GOT3 (cell line): ENCODE measurements around the gene TMEM40.
"Not testable (repeated sequence)": the region's sequence is repeated elsewhere in the genome, so short reads cannot be mapped to it uniquely, and the experiment has no call there.

Experiments
- DNase-seq: peaks from one replicate; lab custom pipeline; 2025; ENCODE audit warnings: mixed read lengths; lab: John Stamatoyannopoulos, UW

The TMEM40 gene, protein sequence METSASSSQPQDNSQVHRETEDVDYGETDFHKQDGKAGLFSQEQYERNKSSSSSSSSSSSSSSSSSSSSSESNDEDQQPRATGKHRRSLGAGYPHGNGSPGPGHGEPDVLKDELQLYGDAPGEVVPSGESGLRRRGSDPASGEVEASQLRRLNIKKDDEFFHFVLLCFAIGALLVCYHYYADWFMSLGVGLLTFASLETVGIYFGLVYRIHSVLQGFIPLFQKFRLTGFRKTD

DNA sequence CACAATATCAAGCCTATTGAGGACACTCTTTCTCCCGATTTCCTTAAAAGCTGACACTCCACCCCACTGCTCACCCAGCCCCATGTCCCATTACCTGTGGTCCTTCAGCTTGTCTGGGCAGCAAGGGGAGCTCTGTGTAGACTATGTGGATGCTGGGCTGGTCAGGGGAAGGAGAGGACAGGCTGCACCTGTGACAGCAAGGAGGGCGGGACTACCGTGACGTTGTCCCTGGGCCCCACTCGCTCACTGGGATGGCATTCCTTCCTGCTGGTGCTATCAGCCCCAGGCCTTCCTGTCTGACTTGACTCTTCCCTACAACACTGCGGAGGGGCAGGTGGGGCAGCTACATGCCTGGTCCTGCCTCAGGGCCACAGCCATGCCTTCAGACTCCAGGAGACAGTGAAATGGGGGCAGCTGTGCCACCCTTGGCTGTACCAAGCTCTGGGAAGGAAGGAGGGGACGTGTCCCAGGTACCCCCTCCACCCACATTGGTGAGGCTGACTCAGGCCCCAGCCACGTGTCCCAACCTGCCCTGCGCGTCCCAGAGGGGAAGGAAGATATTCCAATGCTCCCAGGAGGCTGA lies at the start of gene TMEM40:
TSS of gene TMEM40 (minus strand) at position 163 of the 583 bp plus-strand sequence. CDS start 9,427 bp downstream, outside the sequence.
- DNase-seq: no peak

DNA sequence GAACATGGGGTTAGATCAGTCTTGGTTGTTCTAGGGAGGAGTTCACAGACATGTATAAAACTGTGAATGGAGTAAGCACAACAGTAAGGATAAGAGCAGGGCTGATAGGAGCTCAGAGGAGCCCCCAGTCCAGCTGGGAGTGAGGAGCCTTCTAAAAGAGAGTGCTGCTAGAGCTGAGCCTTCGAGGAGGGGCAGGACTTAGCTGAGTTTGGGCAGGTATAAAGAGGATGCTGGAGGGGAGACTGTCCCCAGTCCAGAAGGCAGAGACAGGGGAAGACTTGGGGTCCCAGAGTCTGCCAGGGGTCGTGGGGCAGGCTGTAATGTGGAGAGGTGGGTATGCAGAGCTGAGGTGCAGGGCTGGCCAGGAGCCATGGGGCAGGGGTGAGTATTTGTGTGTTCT lies 49.5 kb upstream of the TMEM40 start:
- no peak for DNase-seq

DNA sequence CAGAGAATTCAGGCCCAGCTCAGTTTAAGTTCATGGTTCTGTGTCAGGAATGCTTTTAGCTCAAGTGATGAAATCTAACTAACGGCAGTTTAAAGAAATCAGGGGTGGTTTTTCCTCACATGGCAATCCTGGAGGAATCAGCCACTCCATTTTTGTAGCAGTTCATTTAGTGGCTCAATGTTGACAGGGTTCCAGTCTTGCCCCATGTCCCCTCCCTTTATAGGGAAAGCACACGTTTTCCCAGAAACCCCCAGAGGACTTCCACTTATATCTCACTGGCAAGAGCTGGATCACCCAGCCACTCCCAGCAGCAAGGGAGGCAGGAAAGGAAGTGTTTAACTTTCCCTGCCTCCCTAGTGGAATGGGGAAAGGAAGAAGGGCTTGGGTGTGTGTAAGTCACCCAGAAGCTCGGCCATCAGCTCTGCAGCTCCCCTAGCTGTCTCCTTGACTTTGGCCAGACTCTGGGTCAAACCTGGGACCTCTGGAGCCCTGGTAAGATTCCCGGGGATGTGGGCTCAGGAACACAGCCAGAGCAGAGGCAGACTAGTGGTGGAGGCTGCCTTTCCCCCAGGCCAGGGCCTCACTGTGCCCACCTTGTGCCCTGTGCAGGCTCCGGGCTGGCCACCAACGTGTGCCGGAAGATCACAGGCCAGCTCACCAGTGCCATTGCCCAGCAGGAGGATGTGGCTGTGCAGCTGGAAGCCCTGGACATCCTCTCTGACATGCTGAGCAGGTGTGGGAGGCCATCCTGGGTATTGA lies 48.7 kb upstream of the TMEM40 start:
- DNase-seq: no peak

DNA sequence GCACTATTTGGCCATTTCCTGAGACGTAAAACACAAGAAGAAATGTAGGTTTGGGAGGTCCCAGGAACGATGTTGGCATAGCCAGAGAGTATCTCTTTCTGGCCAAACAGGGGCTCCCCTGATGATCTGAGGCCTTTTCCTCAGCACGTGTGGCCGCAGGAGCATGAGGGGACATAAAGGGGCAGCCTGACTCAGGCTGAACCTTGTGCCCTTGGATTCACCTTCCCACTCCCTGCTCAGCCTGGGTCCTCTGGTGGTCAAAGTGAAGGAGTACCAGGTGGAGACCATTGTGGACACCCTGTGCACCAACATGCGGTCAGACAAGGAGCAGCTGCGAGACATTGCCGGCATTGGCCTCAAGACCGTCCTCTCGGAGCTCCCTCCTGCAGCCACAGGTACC lies 48.0 kb upstream of the TMEM40 start:
- no peak for DNase-seq

DNA sequence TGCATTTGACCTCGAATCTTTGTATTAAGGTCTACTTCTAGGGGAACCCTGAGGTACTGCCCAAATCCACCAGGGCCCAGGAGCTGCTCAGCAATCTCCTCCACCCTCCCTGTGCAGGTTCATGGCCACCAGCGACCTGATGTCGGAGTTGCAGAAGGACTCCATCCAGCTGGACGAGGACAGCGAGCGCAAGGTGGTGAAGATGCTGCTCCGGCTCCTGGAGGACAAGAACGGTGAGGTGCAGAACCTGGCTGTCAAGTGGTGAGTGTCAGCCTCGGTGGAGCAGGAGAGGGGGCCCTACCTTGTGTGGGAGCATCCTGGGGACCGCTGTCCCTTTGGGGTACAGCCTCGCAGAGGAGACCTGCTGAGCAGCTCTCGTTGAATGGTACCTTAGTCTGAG lies 44.3 kb upstream of the TMEM40 start:
- no peak for DNase-seq

DNA sequence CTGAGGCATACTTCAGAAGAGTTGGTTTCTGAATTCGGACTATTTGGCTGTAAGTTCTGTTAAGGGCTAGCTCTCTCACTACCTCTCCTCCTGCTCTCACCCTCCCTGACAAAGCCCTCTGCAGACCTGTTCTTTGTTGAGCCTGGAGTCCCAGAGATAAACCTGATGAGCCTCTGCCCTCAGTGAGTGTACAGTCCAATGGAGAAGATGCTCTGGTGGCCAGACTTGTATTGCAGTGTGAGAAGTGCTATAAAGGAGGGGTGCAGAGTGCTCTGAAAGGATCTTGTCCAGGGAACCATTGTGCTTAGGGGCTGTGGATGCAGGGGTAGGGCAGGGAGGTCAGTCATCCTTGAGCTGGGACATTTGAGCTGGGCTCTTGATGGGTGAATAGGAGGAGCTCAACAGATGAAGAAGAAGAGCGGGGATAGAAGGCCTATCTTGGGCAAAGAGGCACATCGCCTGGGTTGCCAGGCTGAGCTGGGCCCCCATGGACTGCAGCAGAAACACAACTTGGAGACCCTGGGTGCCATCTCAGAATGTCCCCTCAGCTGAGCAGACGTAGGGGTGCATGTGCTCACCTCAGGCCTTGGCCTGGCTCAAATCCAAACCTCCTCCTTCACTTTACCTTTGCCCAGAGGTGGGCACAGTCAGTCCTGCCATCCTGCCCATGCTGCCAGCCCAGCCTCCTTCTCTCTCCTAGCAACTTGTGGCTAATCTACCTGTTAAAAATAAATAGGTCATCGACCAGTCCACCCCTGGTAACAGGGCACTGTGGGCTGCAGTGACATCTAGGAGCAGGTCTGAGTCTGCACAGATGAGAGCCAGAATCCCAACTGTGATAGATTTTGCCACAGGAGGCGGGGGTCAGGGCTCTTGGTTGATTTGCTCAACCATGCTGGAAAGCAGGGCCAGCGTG lies 40.7 kb upstream of the TMEM40 start:
- no peak for DNase-seq

DNA sequence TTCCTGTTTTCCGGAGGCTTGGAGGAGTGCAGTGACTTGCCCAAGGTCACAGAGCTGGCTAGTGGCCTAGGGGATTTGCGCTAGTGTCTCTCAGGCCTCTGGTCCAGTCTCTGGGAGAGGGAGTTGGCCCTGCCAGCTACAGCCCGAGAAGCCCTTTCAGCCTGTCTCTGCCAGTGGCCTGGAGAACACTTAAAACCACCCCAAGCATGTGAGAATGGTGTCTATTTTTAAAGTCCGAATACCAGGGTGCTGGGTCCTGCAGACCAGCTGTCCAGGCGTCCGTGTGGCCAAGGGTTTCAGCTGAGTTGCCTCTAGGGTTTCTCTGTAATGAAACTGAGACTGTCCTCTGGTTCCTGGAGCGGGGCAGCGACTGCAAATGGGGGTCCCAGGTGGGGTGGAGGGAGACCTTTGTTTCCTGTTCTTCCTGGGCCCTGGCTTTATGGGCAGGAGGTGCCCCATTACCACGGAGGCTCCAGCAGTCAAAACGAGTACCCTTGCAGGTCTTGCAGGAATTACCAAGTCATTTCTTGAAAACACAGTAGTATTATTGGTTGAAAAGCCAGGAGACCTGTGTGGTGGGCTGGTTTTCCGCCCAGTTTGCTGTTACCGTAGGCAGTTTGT lies 39.6 kb upstream of the TMEM40 start:
- no peak for DNase-seq

DNA sequence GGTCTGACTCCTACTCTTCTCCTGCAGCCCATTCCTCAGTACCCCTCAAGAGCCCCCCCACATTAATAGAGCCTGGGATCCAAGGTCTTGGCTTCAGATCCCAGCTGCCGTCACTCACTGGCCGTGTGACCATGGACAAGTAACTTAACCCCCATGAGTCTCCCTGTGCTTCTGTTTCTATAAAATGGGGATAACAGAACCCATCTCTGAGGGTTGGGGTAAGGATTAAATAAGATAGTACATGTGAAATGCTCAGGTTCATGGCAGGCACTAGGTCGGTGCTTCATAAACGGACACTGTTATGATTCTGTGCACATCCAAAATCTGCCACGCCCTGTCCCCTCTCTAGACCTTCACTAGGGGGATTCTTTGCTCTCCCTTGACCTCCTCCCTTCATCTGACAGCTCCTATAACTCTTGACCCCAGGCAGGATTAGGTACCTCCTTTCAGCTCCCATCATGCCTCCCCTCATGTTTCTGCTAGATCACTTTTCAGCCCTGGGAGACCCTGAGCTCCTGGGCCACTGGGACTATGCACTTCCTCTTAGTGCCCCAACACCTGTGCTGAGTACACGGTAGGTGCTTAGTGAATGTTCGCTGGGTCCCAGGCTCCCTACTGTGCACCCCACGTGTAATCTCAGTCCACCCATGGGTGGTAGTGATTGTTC lies 39.0 kb upstream of the TMEM40 start:
- no peak for DNase-seq

DNA sequence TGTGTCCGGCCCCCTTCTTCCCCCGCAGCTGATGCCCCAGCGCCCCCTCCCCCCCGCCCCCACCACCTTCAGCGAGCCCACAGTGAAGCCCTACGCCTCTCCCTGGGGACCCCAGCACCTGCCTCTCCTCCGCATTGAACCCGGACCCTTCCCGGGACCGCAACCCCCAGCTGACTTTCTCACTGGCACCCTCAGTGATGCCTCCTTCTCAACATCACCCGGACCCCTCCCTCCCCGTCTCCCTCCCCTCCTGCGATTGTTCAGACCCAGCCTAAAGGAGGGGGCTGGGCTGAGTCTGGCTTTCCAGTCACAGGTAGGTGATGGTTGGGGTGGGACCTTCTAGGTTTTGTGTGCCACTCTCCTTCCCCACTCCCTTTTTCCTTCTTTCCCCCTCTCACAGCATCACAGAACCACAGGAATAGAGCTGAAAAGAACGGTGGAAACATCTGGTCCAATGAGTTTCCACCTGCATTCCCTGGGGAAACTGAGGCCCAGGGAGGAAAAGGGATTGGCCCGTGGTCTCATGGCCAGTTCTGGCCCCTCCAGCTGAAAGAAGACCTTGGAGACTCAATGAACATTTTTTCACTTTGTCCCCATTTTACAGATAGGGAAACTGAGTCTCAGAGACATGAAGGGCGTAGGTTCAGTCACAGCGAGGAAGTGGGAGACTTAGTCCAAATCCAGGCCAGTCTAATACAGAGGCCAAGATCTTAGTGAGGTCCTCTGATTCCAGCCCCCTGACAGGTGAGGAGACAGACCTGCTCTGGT lies 38.2 kb upstream of the TMEM40 start:
- no peak for DNase-seq

DNA sequence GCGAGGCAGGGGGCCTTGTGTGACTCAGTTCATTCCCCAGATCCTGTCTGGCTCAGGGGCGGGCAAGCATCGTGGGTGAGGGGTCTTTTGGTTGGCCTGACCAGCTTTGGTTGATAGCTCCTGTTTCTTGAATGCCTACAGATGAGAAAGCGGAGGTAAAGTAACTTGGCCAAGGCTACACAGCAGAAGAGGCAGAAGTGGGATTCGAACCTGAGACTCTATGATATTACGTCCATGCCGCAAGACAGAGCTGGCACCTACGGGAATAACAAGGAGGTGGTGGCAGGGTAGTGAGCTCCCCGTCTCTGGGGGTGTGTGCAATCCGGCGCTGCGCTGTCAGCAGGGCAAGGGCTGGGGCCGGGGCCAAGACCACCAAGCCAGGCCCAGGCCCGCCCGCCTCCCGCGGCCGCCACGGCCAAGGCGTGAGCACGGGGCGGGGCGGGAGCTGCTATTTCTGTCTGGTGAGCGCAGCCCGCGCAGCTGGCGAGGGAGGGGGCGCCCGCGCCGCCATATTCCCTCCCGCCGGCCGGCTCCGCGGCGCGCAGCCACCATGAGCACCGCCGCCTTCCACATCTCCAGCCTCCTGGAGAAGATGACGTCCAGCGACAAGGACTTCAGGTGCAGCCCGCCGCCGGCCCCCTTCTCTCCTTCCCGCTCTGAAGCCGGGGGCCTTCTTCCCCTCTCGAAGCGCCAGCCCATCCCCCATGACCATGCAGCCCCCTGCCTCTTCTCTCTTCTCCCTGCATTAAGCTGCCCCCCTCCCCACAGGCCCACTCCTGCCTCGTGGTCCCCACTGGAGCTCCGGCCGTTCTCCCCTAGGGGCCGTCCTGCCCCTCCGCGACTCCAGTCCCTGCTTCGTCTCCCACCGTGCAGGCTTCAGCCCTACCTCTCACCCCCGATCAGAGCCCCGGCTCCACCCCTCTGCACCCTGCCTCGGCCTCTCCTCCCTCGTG lies 37.4 kb upstream of the TMEM40 start, which contains the start of gene CAND2:
TSS of gene CAND2 (plus strand) at position 510 of the 953 bp plus-strand sequence. CDS start at position 551, 41 bp downstream.
- no peak for DNase-seq

DNA sequence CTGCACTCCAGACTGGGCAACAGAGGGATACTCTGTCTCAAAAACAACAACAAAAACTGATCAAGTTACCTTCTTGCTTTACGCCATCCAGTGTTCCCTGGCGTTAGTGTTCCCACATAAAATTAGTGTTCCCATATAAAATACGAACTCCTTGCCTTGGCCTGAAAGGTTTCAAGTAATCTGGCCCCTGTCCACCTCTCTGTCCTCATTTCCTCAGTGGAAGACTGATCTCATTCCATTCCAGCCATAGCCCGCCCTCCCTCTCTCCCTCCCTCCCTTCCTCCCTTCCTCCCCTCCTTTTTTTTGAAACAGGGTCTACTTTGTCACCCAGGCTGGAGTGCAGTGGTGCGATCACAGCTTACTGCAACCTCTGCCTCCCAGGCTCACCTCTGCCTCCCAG lies 34.6 kb upstream of the TMEM40 start:
- DNase-seq: no peak

DNA sequence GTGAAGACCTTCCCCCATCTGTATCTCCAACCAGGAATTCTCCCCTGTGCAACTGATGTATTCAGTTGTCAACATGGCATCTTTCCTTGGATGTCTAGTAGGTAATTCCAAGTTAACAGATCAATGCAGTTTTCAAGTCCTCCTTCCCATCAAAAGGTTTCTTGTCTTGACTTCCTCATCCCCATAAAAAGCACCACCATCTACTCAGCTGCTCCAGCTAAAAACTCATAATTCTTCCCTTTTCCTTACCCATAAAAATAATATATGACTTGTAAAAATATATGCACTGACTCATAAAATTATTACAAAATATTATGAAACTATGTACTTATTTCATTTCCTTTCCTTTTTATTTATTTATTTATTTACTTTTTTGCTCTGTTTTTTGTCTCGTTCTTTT lies 32.4 kb upstream of the TMEM40 start:
- no peak for DNase-seq

DNA sequence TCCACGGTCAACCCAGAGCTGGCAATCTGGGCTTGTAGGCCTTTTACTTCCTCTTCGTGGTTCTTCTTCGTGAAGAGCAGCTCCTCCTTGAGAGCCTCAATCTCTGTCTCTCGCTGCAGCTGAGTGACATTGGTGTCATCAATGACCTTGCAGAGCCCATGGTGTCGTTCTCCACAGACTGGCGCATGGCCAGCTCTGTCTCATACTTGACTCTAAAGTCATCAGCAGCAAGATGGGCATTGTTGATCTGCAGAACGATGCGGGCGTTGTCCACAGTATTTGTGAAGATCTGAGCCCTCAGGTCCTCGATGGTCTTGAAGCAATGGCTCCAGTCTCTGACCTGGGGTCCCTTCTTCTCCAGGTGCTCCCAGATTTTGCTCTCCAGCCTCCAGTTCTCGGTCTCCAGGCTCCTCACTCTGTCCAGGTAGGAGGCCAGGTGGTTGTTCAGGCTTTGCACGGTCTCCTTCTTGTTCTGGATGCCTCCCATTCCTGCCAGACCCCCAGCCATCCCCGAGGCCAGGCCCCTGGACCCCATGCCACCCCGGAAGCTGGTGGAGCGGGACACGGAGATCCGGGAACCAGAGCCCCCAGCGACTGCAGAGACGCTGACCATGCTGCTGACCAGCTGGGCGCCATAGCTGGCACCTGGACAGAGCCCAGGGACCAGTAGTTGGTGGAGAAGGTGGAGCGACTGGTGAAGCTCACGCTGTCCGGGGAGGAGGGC lies 29.1 kb upstream of the TMEM40 start:
- DNase-seq: not testable (repeated sequence)

DNA sequence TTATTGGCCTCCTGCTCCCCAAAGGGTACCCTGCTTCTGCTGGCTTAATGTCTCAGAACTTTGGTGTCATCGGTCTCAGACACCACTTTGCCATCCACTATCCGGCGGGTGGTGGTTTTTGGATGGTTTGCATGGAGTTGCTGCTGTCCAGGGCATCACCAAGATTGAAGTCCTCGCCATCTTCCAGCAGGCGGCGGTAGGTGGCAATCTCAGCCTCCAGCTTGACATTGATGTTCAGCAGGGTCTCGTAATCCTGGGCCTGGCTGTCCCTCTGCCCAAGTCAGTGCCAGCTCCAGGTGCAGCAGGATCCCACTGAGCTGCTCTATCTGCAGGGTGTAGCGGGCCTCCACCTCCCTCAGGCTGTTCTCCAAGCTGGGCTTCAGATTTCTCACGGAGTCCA lies 28.3 kb upstream of the TMEM40 start:
- not testable (repeated sequence) for DNase-seq

DNA sequence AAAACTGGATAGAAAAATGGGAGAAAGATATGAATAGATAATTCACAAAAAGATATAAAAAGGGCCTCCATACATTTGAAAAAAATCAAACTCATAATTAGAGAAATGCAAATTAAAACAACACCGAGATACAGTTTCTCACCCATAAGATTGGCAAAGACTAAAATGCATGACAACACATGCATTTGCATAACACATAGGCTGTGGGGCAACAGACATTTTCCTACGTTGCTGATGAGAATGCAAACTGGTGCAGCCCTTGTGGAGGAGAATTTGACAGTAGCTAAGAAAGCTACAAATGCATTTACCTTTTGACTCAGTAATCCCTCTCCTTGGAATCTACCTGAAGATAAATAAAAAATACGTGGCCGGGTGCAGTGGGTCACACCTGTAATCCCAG lies 26.0 kb upstream of the TMEM40 start:
- no peak for DNase-seq

DNA sequence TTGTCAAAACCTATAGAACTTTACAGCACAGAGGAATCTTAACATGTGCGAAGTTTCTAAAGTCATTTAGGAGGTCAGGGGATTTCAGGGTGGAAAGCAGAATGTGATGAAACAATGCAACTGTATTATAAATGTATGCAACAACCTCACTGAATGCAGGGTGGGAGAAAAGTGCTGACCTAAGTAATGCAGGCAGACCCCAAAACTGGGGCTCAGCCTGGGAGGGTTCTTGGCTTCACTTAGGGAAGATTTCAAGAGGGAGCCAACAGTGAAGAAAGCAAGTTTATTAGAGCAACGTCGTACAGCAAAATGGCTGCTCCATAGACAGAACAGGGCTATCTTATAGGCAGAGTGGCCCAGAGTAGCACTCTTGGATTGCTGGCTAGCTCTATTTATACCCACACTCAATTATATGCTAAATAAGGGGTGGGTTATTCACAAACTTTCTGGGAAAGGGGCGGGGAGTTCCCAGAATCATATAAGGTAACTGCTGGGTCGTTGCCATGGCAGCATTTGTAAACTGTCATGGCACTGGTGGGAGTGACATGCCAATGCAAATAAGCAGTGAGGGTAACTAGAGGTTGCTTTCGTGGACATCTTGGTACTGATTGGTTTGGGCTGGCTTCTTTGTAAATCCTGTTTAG lies 23.2 kb upstream of the TMEM40 start:
- DNase-seq: no peak

DNA sequence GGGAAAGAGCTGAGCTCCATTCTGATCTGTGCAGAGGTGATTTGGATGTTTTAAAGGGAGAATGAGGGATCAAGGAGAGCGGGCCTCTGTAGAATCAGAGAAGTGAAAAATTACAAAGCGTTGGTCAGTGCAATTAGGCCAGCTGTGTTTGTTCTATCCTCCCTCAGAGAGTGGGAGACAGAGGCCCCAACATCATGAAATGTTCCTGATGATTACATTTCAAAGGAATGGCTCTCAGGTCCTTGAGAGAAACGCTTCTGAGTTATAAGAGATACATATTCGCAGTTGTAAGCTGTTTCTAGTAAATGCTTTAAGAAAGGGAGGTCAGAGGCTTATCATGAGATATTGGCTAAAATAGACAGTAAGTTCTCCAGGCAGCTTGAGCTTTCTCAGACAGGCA lies 21.7 kb upstream of the TMEM40 start:
- DNase-seq: no peak

DNA sequence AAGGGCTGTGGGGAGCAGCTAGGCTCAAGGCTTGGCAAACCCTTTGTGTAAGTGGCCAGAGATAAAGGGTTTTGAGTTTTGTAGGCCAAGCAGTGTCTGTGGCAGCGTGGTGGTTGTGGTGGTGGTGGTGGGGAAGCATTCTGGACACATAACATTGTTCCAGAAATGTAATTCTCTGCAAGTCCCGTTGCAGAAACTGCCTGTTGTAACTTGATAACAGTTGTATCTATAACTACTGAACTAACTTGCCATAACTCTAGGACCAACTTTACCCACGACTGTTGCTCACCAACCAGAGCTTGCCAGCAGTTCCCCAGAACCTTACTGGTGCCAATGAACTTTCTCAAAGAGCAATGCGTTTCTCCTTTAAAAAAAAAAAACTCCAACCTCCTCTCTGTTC lies 18.1 kb upstream of the TMEM40 start:
- DNase-seq: no peak
